Nucleus accumbens (tissue), 56 donors: ENCODE data around the gene CA11.
A peak's percentile ranks its signal among the peaks of the same experiment; 100 is the strongest.
"Not testable (repeated sequence)": the region's sequence is repeated elsewhere in the genome, so short reads cannot be mapped to it uniquely, and the experiment has no call there.

Source experiments
- DNase-seq, 56 donors: peaks; one replicate each; lab custom pipeline; 2025; lab: John Stamatoyannopoulos, UW

CA11 gene

GRCh38 chr19:48644839-48645619, 958 bp downstream of the CA11 start:
- peak in 55 of 56 donors; percentile 26 to 90 (median 72) for DNase-seq

GRCh38 chr19:48644355-48644754, 1.6 kb downstream of the CA11 start:
- DNase-seq: peak in 3 of 56 donors; percentile 22 to 52 (median 43)

GRCh38 chr19:48642862-48643261, 3.1 kb downstream of the CA11 start:
- no peak for DNase-seq

GRCh38 chr19:48641850-48642249, 4.1 kb downstream of the CA11 start:
- no peak for DNase-seq

- no peak for DNase-seq
These were observed 6.3 kb downstream of the CA11 start for GRCh38 chr19:48639483-48640375.

- peak in 4 of 56 donors; percentile 20 to 39 (median 32) for DNase-seq
These were observed 7.1 kb downstream of the CA11 start for GRCh38 chr19:48638831-48639381.

GRCh38 chr19:48637948-48638830, 7.8 kb downstream of the CA11 start:
- DNase-seq: peak; percentile 46 to 96 (median 85)

GRCh38 chr19:48637449-48637947, 8.5 kb downstream of the CA11 start:
- DNase-seq: peak; percentile 91 to 100 (median 99)

- DNase-seq: peak in 21 of 56 donors; percentile 45 to 80 (median 67)
These were observed 9.0 kb downstream of the CA11 start, which contains the start of gene DBP for GRCh38 chr19:48636859-48637448. DBP (minus strand) TSS chr19:48637379; CDS start chr19:48636994, 385 bp downstream.

GRCh38 chr19:48635966-48636858, 9.8 kb downstream of the CA11 start:
- DNase-seq: peak in 37 of 56 donors; percentile 17 to 70 (median 47)

- peak in 47 of 56 donors; percentile 9 to 81 (median 49) for DNase-seq
These were observed 10.6 kb downstream of the CA11 start for GRCh38 chr19:48635263-48635965.

- DNase-seq: peak; percentile 54 to 97 (median 89)
These were observed 11.3 kb downstream of the CA11 start for GRCh38 chr19:48634424-48635262.

GRCh38 chr19:48634036-48634342, 12.0 kb downstream of the CA11 start:
- no peak for DNase-seq

GRCh38 chr19:48633148-48634035, 12.6 kb downstream of the CA11 start:
- DNase-seq: no peak

- DNase-seq: no peak
These were observed 13.3 kb downstream of the CA11 start for GRCh38 chr19:48632692-48633147.

GRCh38 chr19:48632286-48632685, 13.7 kb downstream of the CA11 start:
- DNase-seq: not testable (repeated sequence)
